OCI-LY7 (cell line): ENCODE measurements around the gene ATRAID. TPM values are rescaled to one million over a fixed set of nuclear protein-coding genes. Genes with fewer than 3 reads are reported as not detected.

Experiments used
- BruUV-seq: library from RNA; stranded (reverse); fragments of 400-500 nt; replicated peaks from 2 replicates; lab custom pipeline; 2021; lab: Mats Ljungman, UMichigan
- CTCF ChIA-PET: fragments of 300-600 bp; sonication (Branson Sonifier 250); formaldehyde crosslinking; loops from one replicate; lab custom pipeline; 2022; ENCODE audit warnings: antibody characterized with exemption; ENCODE audit not compliant: unreplicated experiment; lab: Charles Lee
- POLR2A ChIA-PET: fragments of 300-600 bp; sonication (Branson Sonifier 250); formaldehyde crosslinking; loops from one replicate; lab custom pipeline; 2022; ENCODE audit warnings: antibody characterized with exemption; lab: Charles Lee
- DNase-seq: peaks from one replicate; pipeline ENCODE4 v3.0.0-alpha.2; 2015; ENCODE audit warnings: low spot score
- H2AFZ ChIP-seq: fragments of 200-600 bp; sonication (generic), shearing (Covaris generic); 2 replicates; pipeline ENCODE4 v1.6.1; 2014; ENCODE audit warnings: mild to moderate bottlenecking, antibody characterized with exemption, low read length, moderate library complexity
- H3K27ac ChIP-seq: fragments of 200-600 bp; sonication (generic); 2 replicates; pipeline ENCODE4 v1.5.1; 2014; ENCODE audit warnings: mixed run types, low read depth, mild to moderate bottlenecking, moderate library complexity, low read length, inconsistent platforms; ENCODE audit not compliant: poor library complexity, severe bottlenecking
- H3K36me3 ChIP-seq: fragments of 200-600 bp; sonication (generic); 2 replicates; pipeline ENCODE4 v1.6.1; 2014; ENCODE audit warnings: mild to moderate bottlenecking, antibody characterized with exemption, low read length, moderate library complexity, mixed read lengths; ENCODE audit not compliant: insufficient read depth
- H3K4me1 ChIP-seq: fragments of 200-600 bp; sonication (generic); 2 replicates; pipeline ENCODE4 v1.5.1; 2014; ENCODE audit warnings: mild to moderate bottlenecking, low read length; ENCODE audit not compliant: insufficient read depth, poor library complexity, severe bottlenecking
- H3K4me2 ChIP-seq: fragments of 200-600 bp; sonication (generic); 2 replicates; pipeline ENCODE4 v1.6.1; 2014; ENCODE audit warnings: mild to moderate bottlenecking, low read length
- H3K4me3 ChIP-seq: fragments of 200-600 bp; sonication (generic); 2 replicates; pipeline ENCODE4 v1.5.1; 2014; ENCODE audit warnings: mild to moderate bottlenecking, low read depth, low read length; ENCODE audit not compliant: poor library complexity, severe bottlenecking
- H3K79me2 ChIP-seq: fragments of 200-600 bp; sonication (generic); 2 replicates; pipeline ENCODE4 v1.6.1; 2016; ENCODE audit warnings: low read depth, mild to moderate bottlenecking, low read length, moderate library complexity, mixed read lengths; ENCODE audit not compliant: insufficient read depth
- H3K9me2 ChIP-seq: fragments of 200-600 bp; sonication (generic); 2 replicates; pipeline ENCODE4 v1.6.1; 2016; ENCODE audit warnings: mild to moderate bottlenecking, low read length, mixed read lengths; ENCODE audit not compliant: insufficient read depth
- H3K9me3 ChIP-seq: fragments of 200-600 bp; sonication (generic); 2 replicates; pipeline ENCODE4 v1.6.1; 2014; ENCODE audit warnings: mild to moderate bottlenecking, mixed run types, low read length, mixed read lengths
- H4K20me1 ChIP-seq: fragments of 200-600 bp; sonication (generic); 2 replicates; pipeline ENCODE4 v1.6.1; 2014; ENCODE audit warnings: mild to moderate bottlenecking, antibody characterized with exemption, low read length, moderate library complexity, mixed read lengths; ENCODE audit not compliant: insufficient read depth
- EZH2phosphoT487 ChIP-seq: fragments of 200-600 bp; sonication (generic); IDR thresholded peaks from 2 replicates; pipeline ENCODE4 v1.6.1; 2018; ENCODE audit warnings: low read depth, borderline replicate concordance, mild to moderate bottlenecking, mixed run types, antibody characterized with exemption, low read length, moderate library complexity, mixed read lengths
- intact Hi-C: fragments of 100-400 bp; cut with micrococcal nuclease; formaldehyde crosslinking; loops from one replicate; pipeline ENCODE4 v1.10.0; 2022; ENCODE audit not compliant: unreplicated experiment
- total RNA-seq, 2 experiments: library from RNA; depleted of rRNA in 1 of 2; stranded (reverse); fragments of >200 nt in 1 of 2; shearing (Covaris generic) in 1 of 2; gene quantifications; 2 replicates each; pipeline ENCODE4 v1.2.3, GENCODE V29; 2014 to 2022
- TF ChIP-seq, protein P1 (sequence below): fragments of 200-600 bp; sonication (generic); conservative IDR thresholded peaks from 2 replicates; pipeline ENCODE4 v1.5.1; 2014; ENCODE audit warnings: mild to moderate bottlenecking, antibody characterized with exemption, low read length, moderate library complexity, mixed read lengths

Gene ATRAID
- total RNA-seq, 2 experiments from 2014 or later: 92.7 to 93.3 TPM

- Histone ChIP-seq H3K36me3 (peaks cover 18% of the 10 kb centered on the region), H3K9me3 (no peaks in the 10 kb centered on the region), H3K27ac (no peak overlapping the region), H3K4me3 (peak overlapping the region; percentile 90), H2AFZ (no peak overlapping the region), H3K4me2 (peak overlapping the region; percentile 100), H3K79me2 (peaks cover 12% of the 10 kb centered on the region; the same call in 1 of the 2 replicates), H4K20me1 (no peaks in the 10 kb centered on the region), H3K9me2 (no peaks in the 10 kb centered on the region), H3K4me1 (peaks cover 53% of the 10 kb centered on the region)
- intact Hi-C loops: loop anchor here (1.0 kb wide), 1 partner anchor 11 kb away; no protein-coding TSS in a partner anchor
- no peak for DNase-seq
- CTCF ChIA-PET: no interaction called here
- POLR2A ChIA-PET: interaction anchor here (0.6 to 1.8 kb wide), 3 partner anchors 11 to 174 kb away, joined by 3 to 4 read pairs (median 3); no protein-coding TSS in a partner anchor
- BruUV-seq: no TSS peak
- no peak for TF ChIP-seq EZH2phosphoT487
- TF ChIP-seq, protein P1, sequence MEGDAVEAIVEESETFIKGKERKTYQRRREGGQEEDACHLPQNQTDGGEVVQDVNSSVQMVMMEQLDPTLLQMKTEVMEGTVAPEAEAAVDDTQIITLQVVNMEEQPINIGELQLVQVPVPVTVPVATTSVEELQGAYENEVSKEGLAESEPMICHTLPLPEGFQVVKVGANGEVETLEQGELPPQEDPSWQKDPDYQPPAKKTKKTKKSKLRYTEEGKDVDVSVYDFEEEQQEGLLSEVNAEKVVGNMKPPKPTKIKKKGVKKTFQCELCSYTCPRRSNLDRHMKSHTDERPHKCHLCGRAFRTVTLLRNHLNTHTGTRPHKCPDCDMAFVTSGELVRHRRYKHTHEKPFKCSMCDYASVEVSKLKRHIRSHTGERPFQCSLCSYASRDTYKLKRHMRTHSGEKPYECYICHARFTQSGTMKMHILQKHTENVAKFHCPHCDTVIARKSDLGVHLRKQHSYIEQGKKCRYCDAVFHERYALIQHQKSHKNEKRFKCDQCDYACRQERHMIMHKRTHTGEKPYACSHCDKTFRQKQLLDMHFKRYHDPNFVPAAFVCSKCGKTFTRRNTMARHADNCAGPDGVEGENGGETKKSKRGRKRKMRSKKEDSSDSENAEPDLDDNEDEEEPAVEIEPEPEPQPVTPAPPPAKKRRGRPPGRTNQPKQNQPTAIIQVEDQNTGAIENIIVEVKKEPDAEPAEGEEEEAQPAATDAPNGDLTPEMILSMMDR: no peak
These were observed 50.1 kb downstream of the ATRAID start for GRCh38 chr2:27261926-27262298.

- POLR2A ChIA-PET: interaction anchor here (0.6 to 1.8 kb wide), 5 partner anchors 12 to 175 kb away, joined by 3 to 4 read pairs (median 3); partner anchors contain the start of gene NRBP1
- BruUV-seq: no TSS peak
These were observed 50.8 kb downstream of the ATRAID start, which contains the start of gene SLC30A3 for GRCh38 chr2:27262379-27263286. TSS of gene SLC30A3 (minus strand) at chr2:27263047. CDS start at chr2:27262906, 141 bp downstream.

More at GRCh38 chr2:27262379-27263286, 50.8 kb downstream of the ATRAID start, which contains the start of gene SLC30A3:
- Histone ChIP-seq H3K79me2 (peaks cover 12% of the 10 kb centered on the region; the same call in 1 of the 2 replicates), H4K20me1 (no peaks in the 10 kb centered on the region), H2AFZ (peak within 1 kb of the TSS; percentile 84), H3K27ac (peak within 1 kb of the TSS; percentile 2), H3K4me1 (peaks cover 53% of the 10 kb centered on the region), H3K4me3 (peak within 1 kb of the TSS; percentile 90), H3K9me3 (no peaks in the 10 kb centered on the region), H3K9me2 (no peaks in the 10 kb centered on the region), H3K36me3 (peaks cover 12% of the 10 kb centered on the region; the same call in 1 of the 2 replicates), H3K4me2 (peak within 1 kb of the TSS; percentile 100)
- intact Hi-C loops: loop anchor here (1.0 kb wide), 1 partner anchor 11 kb away; no protein-coding TSS in a partner anchor
- CTCF ChIA-PET: interaction anchor here (1.0 to 1.4 kb wide), 3 partner anchors 11 to 40 kb away, joined by 3 to 4 read pairs (median 3); no protein-coding TSS in a partner anchor
- peak; percentile 87 for DNase-seq
- TF ChIP-seq, protein P1: peak; percentile 50
- no peak for TF ChIP-seq EZH2phosphoT487
